ENCODE results near the gene USP13. TPM values are rescaled to one million over a fixed set of nuclear protein-coding genes. Genes with fewer than 3 reads are reported as not detected.

USP13 gene
- total and polyA plus RNA-seq, 2 of the 4 experiments (the other 2 are of a cell fraction) = 9.2 to 18.1 TPM

- BruUV-seq (replicated peaks) = no TSS peak
- peaks cover 7% of the 10 kb centered on the region; the same call in 1 of the 2 replicates for H3K9me1 ChIP-seq (ENCODE audit: insufficient read depth, low read length)
- dilution Hi-C loops (cut with HindIII; ENCODE audit: low sequenced_read_pairs, unreplicated experiment) (no loop called here), intact Hi-C loops (cut with micrococcal nuclease) (no loop called here), in situ Hi-C loops (cut with MboI; ENCODE audit: low sequenced_read_pairs) (no loop called here)
- ChIA-PET CTCF (no interaction called here), POLR2A (ENCODE audit: unreplicated experiment) (no interaction called here)
- no peak overlapping the region for H2AK5ac ChIP-seq (ENCODE audit: low read depth, low read length)
- H3K4me1 ChIP-seq (ENCODE audit: control insufficient read depth, insufficient read depth, low read length) = peaks cover 4% of the 10 kb centered on the region; the same call in 1 of the 2 replicates
- H2AK9ac ChIP-seq (replicated peaks; ENCODE audit: low read depth, low read length, poor library complexity) = no peak overlapping the region
- no peak overlapping the region for H3K4me2 ChIP-seq (ENCODE audit: low read depth, low read length)
- H3K4me3 ChIP-seq (ENCODE audit: insufficient read depth, low read depth, low read length) = no peak overlapping the region
- H3K14ac ChIP-seq (replicated peaks; ENCODE audit: low read depth, low read length) = no peak overlapping the region
- peaks cover 4 to 51% of the 10 kb centered on the region in 2 experiments for H3K79me1 ChIP-seq (ENCODE audit: low read depth in 1 of 2, low read length in 2 of 2)
- no peak overlapping the region for H2AFZ ChIP-seq (replicated peaks; ENCODE audit: low read length, poor library complexity)
- DNase-seq (no peak), ATAC-seq (ENCODE audit: low read depth) (no peak)
- H2BK120ac ChIP-seq (ENCODE audit: low read depth, low read length) = no peak overlapping the region
- no peak for TF ChIP-seq CTCF (conservative IDR thresholded peaks at IDR 0.05; ENCODE audit: low read depth, low read length)
- TF ChIP-seq MXI1 (IDR thresholded peaks at IDR 0.05; ENCODE audit: borderline replicate concordance, low read depth, low read length) = no peak
- no peak for TF ChIP-seq POLR2A (IDR thresholded peaks at IDR 0.05; ENCODE audit: low read depth, low read length)
- TF ChIP-seq MAZ (IDR thresholded peaks at IDR 0.05; ENCODE audit: borderline replicate concordance, low read depth, low read length) = no peak
- 94% methylated on average over 3 of the region's 3 CpGs; no CpG with 5 or more reads in 1 of the 2 experiments for WGBS, 2 experiments (ENCODE audit: extremely low coverage in 2 of 2, insufficient read length in 1 of 2)
- H3K23ac ChIP-seq (ENCODE audit: low read depth, low read length) = no peak overlapping the region
- no peak overlapping the region for H2BK5ac ChIP-seq (ENCODE audit: low read depth, low read length, poor library complexity, severe bottlenecking)
- H3K27me3 ChIP-seq (ENCODE audit: control insufficient read depth, insufficient read depth, low read length) = no peaks in the 10 kb centered on the region
- H4K5ac ChIP-seq (ENCODE audit: low read depth, low read length) = no peak overlapping the region
- H2BK15ac ChIP-seq (ENCODE audit: low read depth, low read length) = no peak overlapping the region
- no peak overlapping the region for H4K8ac ChIP-seq (ENCODE audit: low read depth in 2 of 2, low read length in 2 of 2)
- no peak overlapping the region for H2BK20ac ChIP-seq (ENCODE audit: low read depth, low read length)
- no peak overlapping the region for H4K91ac ChIP-seq (ENCODE audit: insufficient read depth, low read depth, low read length)
- H3K9ac ChIP-seq (ENCODE audit: low read depth, low read length) = no peak overlapping the region
- H3K27ac ChIP-seq (ENCODE audit: insufficient read depth, low read length) = no peak overlapping the region
- H3K4ac ChIP-seq (ENCODE audit: low read depth, low read length) = no peak overlapping the region
- no peak overlapping the region for H3K56ac ChIP-seq (ENCODE audit: extremely low read depth, insufficient read depth, low read length)
- H3K36me3 ChIP-seq (ENCODE audit: control insufficient read depth, insufficient read depth, low read length) = peaks cover 6% of the 10 kb centered on the region; the same call in 1 of the 2 replicates
- H3K18ac ChIP-seq (ENCODE audit: low read depth, low read length) = no peak overlapping the region
- H3K9me3 ChIP-seq (ENCODE audit: control insufficient read depth, insufficient read depth, low read length) = no peaks in the 10 kb centered on the region
- no peaks in the 10 kb centered on the region for H4K20me1 ChIP-seq (ENCODE audit: insufficient read depth, low read length)
Measured at GRCh38 chr3:179703816-179704215, 51.0 kb downstream of the USP13 start.
